NCI-H2171 treated with DMSO at 0.1 percent for 48 hours (cell line): ENCODE results near the gene DHX32.
"Not testable (repeated sequence)": the region's sequence is repeated elsewhere in the genome, so short reads cannot be mapped to it uniquely, and the experiment has no call there.

Experiments
- DNase-seq: peaks from one replicate; lab custom pipeline; 2025; lab: John Stamatoyannopoulos, UW

Gene DHX32

GRCh38 chr10:125895130-125896087 is 14.3 kb upstream of the DHX32 start:
- peak; percentile 17 for DNase-seq

GRCh38 chr10:125894176-125894575 is 13.1 kb upstream of the DHX32 start:
- DNase-seq, result not testable (repeated sequence)

DNA sequence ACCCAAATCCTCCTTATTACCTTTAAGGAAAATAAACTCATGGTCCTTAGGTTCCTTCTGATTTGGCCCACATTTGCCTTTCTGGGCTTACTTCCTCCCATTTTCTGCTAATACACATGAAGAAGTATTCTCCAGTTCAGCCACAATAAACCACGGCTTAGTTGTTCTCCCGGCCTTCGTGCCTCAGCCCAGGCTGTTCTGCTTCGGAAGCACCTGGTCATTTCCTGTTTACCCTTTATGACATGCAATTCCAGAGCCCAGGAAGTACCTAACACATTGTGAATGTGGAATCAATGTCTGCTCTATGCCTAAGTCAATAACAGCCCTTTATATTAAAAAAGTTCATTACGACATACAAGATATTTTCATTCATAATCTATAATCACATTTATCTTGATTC is 11.3 kb upstream of the DHX32 start:
- not testable (repeated sequence) for DNase-seq

GRCh38 chr10:125889441-125889840 is 8.3 kb upstream of the DHX32 start:
- DNase-seq, result not testable (repeated sequence)

DNA sequence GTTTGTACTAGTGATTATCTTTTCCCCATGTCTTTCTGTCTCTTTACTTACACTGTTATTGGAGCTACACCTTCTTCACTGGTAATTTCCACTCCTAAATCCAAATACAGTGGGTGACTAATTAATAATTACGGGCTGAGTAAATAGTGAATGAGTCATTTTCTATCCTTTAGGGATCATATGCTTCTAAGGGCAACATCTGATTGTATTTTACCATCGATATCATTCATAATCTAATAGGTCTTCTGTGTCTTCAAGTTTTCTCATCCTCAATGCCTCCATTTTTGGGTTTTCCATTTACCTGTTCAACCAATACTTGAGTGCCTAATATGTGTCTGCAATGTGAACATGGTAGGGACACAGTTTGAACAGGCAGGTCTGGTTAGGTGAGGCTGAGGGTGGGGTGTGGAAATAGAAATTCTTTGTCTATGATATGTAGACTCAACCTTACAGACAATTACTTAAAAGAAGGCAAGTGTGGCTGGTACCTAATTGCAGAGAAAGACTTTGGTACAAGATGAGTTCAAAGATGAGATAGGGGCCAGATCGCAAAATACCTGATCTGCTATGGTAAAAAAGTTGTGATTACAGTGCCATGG is 5.9 kb upstream of the DHX32 start:
- DNase-seq, result no peak

GRCh38 chr10:125883211-125883610 is 2.1 kb upstream of the DHX32 start:
- DNase-seq, result no peak

DNA sequence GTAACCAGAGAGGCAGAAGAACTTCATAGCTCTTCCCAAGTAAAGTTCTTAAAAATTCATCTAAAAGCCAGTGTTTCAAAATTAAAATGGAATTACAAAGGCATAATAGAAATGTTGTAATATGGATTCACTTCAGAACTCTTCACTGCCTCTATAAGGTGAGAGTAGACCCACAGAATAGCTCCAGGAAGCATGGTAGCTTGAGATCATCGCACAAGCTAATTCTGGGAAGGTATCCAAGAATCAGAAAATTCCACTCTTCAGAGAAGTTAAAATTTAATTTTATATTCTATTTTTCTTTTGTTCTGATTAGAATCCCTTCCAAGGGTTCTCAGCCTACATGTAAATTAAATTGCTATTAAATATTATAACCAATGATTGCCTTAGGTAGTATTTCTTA is 1.5 kb upstream of the DHX32 start:
- no peak for DNase-seq

DNA sequence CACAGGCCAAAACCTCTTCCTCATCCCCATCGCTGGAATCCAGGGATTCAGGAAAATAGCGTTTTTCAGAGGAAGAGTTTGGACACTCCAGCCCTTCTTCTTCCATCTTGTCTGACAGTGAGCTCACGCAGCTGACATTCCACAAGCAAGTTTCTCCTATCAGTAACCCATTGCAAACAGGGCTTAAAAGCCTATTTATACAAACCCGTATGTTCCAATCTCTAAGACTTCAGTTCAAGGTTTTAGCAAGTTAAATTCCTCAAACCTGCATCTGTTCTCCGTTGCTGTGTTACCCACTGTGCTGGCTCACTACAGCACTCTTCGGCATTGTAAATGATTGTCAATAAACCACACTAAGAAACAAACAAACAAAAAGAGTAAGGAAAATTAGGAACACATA is 373 bp downstream of the DHX32 start:
- DNase-seq, result no peak

DNA sequence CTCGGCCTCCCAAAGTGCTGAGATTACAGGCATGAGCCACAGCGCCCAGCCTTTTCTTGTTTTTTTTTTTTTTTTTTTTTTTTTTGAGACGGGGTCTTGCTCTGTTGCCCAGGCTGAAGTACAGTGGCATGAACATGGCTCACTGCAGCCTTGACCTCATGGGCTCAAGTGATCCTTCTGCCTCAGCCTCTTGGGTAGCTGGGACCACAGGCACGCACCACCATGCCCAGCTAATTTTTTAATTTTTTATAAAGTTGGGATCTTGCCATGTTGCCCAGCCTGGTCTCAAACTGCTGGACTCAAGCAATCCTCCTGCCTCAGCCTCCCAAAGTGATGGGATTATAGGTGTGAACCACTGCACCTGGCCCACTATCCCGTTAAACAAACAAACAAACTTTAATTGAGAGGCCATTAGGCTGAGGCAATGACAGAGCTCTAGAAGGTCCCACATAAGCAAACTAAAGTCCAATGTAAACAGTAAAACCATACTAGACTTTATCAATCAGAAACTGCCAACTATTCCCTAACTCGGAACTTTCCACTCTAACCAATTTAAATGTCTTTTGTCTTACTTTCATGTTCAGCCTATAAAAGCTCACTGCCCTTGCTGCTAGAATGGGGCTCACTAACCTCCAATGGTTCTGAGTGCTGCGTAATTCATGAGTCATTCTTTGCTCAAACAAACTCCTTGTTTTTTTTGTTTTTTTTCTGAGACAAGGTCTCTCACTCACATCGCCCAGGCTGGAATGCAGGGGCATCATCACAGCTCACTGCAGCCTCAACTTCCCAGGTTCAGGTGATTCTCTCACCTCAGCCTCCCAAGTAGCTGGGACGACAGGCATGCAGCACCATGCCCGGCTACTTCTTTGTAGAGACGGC is 1.9 kb downstream of the DHX32 start:
- DNase-seq, result no peak

GRCh38 chr10:125871338-125871737 is 9.8 kb downstream of the DHX32 start:
- DNase-seq, result no peak

DNA sequence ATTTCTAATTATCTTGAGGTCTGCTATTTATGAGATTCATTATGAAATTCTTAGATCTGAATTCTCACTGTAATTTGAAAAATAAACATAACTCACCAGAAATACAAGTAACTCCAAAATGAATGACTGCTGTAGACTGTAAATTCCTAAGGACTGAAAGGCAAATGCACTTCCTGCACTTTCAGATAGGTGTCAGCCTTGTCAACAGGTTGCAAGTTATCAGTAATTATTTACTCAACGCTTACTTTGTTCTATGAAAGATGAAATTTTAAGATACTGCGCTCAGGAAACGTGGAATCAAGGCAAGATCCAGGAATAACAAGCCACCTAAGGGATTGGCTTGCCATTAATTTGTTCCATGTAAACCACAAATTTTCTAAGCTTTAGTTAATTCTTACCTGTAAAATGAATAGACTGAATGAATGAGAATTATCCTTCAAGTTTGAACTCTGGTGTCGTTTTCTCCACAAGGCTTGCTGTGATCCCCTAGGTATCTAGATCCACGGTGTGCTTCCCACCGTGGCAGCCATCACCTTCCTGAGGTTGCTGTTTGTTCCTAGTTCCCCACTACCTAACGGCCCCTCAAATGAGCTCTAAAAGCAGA is 12.6 kb downstream of the DHX32 start:
- peak; percentile 34 for DNase-seq

- DNase-seq, result no peak
Measured at GRCh38 chr10:125866421-125867029, 14.6 kb downstream of the DHX32 start.

- DNase-seq, result no peak
Measured at GRCh38 chr10:125865120-125865519, 16.0 kb downstream of the DHX32 start.

DNA sequence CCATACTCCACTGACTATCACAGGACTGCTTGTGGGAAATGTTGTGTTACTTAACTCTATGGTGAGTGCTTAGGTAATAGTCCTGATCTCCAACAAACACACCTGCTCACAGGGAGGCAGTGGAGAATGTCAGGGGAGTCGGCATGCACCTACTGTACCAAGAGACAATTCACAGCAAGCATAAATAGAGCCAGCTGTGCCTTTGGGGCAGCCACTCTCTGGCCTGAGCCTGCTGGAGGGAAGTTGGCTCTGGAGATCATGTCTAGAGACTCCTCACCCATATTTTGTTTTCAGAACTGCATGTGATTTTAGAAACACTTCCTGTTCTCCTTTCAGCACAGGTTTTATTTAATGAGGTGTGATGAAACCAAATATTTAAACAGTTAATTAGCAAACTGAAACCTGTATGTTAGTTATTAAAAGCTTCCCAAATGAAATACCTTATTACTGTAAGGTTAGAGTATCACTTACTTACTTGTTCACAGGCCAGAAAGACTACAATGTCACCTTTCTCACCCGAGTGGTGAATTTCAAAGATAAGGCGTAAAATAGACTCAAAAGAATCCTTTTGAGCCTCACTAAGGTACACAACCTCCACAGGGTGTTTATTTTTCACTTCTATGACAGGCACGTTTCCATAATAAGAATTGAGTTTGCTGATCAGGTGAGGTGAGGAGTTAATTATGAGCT is 21.8 kb downstream of the DHX32 start:
- DNase-seq, result peak; percentile 20

DNA sequence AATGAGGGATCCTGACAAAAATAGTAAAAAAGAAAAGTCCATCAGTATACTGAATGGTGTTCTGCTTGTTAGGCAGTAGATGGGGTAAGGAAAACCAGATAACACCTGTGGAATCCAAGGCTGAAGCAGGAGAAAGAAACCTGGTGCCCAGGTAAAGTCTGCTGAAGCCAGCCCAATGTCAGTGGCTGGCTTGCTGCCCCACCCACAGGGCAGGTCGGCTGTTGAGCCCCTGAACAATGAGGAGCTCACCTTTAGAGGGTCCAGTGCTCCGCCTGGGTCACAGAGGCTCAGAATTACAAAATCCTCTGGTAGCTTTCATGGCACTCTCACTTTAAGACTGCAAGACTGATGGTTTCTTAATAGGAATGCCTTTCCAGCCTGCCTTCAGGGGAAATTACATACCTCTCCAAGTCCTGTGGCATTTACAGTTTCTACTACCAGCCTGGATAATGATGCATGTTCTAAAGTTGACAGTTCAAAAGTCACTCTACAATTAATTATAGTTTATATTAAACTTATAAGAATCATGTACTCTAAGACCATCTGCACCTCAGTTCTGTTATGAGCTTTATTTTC is 23.8 kb downstream of the DHX32 start:
- no peak for DNase-seq

DNA sequence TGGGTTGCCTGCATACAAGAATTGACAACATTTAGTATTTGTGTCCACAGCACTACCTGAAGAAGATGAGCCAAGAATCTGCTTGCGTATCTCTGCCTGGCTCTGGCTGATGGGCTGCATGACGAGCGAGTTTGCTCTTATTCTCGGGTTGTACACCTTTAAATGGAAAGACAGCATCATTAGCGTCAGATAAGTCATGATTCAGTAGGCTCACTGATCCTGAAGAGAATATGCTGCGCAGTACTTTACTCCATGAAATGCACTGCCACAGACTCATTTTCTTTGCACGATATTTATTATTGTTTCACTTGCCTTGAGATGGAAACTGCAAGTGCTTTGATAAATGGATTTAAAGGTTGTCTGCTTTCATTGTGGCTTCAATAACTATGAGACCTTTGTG is 28.6 kb downstream of the DHX32 start:
- DNase-seq, result no peak

GRCh38 chr10:125850766-125851731 is 30.0 kb downstream of the DHX32 start:
- no peak for DNase-seq

DNA sequence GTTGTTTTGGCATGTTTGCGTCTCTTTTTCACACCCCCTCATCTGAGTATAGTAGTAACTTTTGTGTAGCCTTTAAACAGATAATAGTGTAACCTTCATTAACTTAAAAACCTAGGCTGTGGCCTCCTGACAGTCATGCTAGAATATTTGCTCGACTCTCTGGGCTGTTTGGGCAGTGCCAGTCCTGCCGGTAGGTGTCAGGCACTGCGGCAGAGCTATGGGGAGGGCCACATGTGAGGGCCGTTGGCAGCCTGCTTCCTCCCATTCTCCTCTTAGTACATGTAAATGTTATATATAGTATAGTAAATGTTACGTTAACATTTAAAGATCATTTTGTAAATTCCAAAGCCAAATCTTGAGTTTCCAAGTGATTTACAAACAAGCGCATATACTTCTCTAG is 31.6 kb downstream of the DHX32 start:
- no peak for DNase-seq

DNA sequence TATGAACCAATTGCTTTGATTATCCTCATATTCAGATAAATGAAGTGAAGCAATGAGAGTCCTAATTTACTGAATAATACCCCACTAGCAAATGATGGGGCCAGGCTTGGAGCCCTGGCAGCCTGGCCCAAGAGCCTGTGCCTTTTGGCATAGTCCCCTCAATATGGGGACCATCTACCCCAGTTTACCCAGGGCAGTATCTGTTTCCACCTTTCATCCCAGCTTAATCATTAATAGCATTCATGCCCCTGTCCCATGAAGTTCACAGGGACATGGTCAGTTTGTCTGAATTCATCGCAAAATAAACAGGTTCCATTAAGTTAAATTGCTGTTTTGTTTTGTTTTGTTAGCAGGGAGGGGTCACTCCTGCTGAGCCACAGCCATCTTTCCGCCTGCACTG is 32.2 kb downstream of the DHX32 start:
- no peak for DNase-seq
